ENCODE measurements around the gene TPRG1.

TPRG1 gene

DNA sequence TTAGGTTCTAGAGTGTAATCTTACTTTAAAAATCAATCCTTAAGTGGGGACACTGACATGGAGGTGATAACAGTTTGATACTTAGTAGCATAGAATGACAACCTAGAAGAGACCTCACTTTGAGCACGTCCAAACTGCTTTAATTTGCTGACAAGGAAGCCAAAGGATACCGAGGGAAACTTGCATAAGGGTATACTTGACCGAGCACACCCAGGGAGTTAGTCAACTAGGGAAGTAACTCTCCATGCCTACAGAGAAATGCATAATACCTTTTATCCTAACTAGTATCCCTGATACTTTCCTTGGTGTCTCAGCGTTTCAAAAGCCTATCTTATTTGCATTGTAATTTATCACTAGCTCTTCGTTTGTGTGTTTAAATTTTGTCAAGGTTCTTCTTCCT lies 5.5 kb upstream of the TPRG1 start:
- FAIRE-seq = no peak

DNA sequence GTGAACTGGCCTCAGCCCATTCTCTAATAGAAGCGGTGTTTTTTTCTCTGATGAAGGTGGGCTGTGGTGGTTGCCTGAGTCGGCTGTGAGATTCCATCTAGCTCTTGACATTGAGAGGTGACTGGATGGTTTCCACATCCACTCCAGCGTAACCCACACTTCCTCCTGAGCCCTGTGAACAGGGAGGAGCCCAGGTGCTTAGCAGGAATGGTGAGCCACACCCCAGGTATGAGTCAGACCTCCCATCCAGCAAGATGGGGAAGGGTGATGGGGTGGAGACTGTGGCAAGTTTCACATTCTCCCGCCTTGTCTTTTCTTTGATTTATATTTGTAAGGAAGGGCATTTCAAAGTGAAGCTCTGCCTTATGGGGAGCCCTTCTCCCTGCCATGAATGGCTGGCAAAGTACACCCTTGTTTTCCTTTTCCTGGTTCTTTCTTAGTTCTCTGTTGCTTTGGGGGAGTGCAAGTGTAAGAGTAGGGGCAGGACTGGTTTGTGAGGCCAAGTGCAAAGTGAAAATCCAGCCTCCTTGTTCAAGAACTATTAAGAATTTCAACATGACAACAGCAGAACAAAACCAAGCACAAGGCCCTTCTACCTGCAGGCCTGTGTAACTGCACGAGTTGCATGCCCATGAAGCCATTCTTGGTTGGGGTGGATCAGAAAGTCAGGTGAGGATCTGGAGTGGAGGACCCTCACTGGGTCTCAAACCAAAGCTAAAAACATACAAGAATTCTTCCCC lies 4.6 kb upstream of the TPRG1 start:
- FAIRE-seq = no peak

DNA sequence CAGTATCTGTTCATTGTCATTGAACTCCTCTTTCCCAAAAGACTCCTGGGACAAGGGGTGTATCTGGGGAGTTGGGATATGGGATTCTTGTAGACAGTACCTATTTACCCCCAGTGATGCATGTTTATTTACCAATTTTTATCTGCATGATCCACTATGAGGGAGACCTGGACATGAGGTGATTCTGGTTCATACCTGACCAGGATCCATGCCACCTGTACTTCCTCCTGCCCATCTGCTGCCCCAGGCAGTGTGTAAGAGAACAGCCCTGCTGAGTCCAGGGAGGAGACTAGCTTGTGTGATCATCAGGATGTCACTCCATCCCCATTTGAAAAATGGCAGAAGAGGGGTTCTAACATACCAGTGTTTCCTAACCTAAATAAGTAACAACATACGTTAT lies 3.1 kb upstream of the TPRG1 start:
- FAIRE-seq = no peak

DNA sequence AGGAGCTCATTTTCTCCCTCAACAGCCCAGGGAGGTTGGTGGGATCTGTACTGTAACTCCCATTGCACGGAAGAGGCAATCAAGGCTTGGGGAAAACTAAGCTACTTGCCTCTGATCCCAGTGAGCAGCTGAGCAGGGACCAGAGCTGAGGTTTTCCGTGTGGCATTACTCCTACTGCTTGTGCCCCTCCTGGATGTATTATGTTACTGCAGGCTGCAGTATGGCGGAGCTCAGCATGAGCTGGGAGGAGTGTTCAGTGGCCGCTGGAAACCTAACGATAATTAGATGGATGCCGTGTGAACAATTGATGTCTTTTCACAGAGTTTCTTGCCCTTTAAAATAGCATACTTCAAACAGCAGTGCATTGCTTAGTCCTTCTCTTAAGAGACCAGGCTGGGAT lies 2.0 kb upstream of the TPRG1 start:
- FAIRE-seq = no peak

DNA sequence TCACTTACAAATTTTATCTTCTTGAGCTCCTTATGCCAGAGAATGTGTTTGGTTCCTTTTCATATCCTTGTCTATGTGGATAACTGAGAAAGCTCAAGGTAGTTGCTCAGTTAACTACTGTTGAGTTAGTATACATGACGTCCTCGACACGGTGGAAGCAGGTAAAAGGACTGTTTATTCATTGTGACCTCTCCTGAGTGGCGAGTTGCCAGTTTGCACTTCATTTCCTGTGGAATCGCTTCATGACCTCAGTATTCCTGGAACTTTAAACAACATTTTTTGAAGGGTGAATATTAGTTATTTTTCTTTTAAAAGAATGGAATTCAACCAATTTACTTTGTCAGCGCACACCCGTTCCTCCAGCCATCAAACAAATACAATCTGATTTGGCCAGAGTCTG lies 1.2 kb upstream of the TPRG1 start:
- FAIRE-seq = no peak

DNA sequence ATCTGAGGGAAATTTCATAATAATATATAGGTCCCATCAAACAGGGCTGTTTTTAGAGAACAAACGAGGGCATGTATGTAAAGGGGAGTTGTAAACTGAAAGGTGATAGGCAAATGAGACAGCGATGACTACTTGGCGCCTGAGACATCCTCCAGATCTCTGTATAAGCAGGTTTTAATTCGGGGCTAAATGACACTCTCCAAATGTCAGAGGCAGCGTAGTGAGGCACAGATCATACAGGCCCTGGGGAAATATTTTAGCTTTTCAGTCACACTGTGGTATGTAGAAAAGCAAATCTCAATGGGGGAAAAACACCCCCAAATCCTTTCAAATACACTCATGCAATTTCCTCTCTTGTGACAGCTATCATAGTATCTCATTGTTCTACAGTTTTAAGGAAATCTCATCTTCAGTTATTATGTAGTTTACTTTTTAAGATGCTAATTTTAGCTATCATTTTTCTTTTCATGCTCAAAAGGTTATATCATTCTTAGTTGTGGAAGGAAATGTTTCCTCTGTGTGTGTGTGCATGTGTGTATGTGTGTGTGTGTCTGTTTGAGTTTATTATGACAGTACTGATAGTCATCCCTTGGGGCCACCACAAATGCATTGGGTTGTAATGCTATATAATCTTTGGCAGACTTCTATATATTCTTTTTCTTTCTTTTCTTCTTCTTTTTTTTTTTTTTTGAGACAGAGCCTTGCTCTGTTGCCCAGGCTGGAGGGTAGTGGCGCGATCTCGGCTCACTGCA lies 1.1 kb downstream of the TPRG1 start:
- no peak for FAIRE-seq

DNA sequence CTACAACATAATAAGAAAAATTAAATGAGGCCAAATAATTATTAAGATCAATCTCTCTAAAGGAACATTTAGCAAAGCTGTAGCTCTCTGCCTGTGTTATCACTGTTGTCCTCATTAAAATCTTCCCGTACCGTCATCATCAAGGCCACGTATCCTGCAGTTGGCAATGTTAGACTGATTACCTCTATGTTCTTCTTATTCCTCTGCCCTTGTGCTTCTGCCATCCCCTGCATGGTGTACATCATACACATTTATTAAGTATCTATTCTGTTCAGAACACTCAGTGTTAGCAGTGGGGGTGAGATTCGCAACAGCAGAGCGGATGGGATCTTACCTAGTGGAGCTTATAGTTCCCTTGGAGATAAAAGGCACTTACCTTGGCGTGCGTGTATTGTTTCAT lies 12.8 kb downstream of the TPRG1 start:
- no peak for FAIRE-seq

DNA sequence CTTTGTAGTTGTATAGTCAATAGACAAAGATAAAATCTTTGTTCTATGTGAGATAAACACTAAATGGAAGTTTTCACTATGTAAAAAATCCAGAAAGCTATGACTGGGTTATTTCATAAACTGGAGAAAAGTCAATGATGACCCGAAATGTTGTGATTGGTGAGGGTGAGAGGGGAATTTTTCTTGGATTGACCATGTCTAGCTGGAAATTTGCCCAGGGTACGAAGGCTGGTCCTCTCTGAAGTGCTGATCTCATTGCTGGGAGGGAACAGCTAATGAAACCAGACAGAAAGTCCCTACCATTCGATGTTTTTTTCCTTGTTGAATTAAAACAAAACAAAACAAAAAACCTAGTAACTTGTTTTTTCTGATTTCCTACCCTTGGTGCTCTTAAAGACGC lies 14.3 kb downstream of the TPRG1 start:
- FAIRE-seq = no peak

DNA sequence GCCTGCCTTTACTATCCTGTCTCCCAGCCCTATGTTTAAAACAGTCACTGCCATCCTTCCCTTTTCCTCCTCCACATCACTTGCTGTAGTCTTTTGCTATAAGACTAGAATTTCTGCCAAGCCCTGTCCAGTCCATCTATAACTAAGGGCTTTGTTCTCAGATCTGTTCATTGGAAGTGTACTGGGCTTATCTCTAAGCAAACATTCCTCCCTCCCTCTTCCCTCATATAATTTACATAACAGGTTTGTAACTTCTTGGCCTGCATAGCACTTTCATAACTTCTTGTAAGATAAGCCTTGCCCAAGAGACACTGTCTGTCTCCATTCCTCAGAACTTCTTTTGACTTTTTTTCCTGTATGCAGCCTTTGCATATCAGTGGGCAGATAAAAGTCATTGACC lies 16.7 kb downstream of the TPRG1 start:
- no peak for FAIRE-seq

DNA sequence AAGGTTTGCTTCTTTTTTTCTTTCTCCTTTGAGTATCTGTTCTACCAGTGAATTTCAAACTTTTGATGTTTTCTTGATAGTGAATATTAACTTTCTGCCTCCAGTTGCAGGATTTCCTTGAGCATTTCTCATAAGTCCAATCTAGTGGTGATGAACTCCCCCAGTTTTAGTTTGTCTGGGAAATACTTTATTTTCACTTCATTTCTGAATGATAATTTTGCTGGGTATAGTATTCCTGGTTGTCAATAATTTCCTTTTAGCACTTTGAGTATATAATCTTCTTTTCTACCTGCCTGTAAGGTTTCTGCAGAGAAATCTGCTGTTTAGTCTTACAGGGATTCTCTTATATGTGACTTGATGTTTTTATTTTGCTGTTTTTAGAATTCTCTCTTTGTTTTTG lies 21.0 kb downstream of the TPRG1 start:
- no peak for FAIRE-seq

DNA sequence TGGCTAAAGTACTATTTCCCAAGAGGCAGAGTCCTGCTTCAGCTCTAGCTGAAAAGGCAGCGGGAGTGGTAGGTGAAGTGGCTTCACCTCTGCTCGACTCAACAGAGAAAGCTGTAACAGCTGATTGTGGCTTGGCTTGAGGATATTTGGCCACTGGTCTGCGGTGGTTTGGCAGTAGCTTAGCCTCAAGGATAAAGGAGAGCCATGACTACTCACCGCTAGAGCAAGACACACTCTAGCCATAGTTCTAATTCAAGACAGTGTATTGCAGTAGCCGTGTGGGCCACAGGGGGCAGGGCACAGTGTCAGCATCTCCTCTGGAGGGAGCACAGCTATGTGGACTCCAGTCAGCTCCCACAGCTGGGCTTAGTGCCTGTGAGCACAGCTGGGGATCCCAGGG lies 23.5 kb downstream of the TPRG1 start:
- no peak for FAIRE-seq

DNA sequence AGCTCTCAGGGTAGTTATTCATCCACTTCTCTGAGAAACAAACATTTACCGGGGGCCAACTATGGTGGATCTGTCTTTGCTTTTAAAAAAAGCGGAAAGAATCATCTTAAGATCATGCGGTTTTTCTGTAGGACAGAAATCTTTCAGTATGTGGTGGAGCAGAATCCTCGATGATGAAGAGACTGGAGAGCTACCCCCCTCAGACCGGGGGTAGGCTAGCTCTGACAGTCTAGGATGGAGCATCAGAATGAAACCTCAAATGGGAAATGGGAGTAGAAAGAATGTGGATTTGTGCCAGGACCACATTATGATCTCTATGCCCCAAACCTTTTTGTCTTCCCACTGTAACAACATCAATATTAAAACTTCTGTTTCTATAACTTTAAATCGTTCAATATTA lies 30.3 kb downstream of the TPRG1 start:
- FAIRE-seq = no peak

DNA sequence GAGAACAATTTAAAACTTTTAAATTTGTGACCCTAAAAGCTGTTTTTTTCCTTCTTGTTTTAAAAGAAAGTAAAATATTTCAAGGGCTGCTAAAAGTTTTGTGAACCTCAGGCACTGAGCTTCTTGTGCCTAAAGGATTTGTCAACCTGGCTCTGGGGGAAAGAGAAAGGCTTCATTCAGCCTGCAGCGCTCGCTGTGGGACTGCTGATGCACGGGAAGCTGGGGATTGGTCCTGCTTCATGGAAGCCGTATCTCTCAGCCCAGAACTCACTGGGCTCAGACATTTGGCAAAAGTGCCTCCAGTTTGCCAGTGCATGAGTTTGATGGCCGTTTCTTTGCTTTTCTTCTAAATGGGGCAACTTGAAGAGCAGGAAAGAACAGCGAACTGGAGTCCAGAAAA lies 30.8 kb downstream of the TPRG1 start:
- no peak for FAIRE-seq

DNA sequence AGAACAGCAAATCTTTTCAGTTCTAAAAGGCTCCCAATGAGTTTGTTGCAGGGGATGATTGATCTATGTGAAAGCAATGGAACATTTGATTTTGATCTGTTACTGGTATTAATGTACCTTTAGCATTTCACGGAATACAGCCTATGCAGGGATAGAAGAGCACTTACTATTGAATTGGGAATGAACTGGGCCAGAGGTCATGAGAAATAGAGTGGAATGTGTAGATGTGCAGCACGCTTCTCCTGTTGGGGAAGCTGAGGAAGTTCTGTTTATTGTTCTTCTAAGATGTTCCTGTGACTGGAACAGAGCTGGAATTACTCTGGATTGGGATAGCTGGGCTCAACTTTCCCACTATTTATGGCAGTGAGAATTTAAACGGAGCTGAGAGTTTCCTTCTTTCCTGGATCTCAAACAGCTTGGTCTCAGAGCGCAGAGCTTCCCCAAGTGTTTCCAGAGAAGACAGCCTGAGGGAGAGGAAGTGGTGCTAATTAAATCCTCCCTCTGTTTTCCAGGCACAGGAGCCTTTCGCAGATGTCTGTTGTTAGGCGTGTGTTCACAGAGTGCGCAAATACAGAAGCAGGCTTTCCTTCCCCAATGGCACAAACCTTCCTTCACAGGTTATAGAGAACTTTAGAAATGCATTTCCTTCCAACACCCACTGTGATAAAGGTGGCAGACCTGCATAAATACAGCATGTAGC lies 32.5 kb downstream of the TPRG1 start:
- FAIRE-seq = no peak

DNA sequence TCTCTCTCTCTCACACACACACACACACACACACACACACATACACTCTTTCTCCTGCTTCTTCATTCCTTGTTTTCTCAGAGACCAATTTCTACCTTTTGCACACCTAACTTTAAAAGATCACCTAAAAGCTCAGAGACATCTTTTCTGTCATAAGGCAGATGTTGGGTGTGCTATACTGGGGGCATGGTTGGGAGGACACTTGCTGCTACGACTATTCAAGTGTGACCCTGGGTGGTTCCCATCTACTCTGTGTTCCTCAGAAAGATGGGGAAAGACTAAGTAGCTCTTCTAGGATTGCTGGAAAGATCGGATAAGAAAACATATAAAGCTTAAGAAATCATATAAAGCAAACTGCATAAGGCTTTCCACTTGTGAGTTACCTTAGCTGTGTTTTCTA lies 33.2 kb downstream of the TPRG1 start:
- no peak for FAIRE-seq

DNA sequence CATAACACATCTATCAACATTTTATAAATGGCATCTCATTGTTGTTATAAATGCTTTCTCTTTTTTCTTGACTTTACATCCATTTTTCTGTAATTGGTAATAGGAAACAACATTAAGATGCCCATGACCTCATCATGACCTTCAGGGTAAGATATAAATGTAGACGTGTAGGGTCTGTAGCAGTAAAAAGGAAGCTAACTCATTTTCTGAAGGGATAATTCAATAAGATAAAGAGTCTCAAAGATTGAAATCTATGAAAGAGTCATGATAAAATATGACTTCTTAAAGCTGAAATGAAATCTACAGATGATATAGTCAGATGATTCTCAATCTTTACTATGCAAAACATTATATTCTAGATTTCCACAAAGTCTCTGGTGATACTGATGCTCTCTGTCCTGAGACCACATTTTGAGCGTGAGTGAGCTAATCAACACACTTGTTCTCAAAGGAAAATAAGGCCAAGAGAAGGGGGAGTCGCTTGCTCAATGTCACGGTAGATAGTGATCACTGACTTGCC lies 38.5 kb downstream of the TPRG1 start:
- no peak for FAIRE-seq

DNA sequence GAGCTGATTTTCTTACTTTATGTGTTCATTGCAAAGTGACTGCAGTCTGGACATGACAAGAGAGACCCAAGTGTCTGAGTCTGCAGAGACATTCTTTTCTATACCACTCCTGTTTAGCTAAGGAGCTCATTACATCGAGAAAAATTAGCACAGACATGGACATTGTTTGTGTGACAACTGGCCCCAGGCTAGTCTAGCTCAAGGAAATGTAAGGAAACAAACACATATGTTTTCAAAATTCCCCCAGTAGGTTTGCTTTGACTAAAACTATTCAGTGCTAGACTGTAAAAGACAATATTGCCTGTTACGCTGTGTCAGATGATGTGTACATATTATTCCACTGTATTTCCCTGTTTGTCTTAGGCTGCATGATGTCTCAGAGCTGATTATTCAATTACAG lies 40.9 kb downstream of the TPRG1 start:
- FAIRE-seq = no peak

DNA sequence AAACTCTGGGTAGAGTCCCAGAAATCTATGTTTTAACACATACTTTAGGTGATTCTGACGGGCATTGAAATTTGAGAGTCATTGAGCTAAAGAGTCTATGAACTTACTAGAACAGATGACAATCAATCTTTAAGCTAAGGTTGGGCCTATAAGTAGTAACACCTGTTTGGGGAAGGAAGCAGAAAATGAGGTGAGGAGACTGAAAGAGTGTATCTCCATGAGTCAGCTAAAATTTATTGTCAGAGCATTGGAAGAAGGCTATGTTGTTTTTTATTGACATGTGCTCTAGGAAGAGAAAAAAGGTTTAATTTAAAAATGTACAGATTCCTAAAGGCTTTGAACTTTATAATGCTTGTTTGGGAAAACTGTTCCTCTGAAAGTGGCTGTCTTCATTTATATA lies 42.9 kb downstream of the TPRG1 start:
- no peak for FAIRE-seq

DNA sequence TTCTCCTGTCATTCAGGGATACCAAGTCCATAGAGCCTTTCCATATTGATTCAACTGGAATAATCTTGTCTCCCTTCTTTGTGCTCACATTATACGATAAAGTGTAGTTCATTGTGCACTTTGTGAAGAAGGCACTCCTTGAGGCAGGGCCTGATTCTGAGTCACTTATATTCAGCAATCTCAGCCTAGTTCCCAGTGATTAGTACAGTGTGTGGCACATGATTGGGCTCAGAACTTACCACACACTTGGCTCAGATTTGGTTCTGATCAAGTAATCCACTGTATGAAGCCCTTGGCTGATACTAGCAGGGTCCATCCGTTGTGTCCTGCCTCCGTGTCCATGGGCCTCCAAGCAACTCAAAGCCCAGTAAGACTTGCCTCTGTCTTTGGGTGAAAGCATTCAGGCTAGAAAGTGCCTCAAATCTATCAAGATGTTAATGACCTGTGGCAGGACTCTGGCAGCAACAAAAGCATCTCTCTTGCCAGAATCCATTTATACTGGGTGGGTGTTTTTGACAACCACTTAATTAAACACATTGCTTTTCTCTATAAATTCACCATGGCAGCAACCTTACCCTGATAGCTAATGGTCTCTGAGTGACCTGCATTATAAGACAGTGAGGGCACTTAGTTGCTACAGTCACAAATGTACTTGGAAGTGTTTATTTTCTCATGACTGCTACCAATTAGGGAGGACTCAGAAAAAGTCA lies 51.3 kb downstream of the TPRG1 start:
- FAIRE-seq = no peak

DNA sequence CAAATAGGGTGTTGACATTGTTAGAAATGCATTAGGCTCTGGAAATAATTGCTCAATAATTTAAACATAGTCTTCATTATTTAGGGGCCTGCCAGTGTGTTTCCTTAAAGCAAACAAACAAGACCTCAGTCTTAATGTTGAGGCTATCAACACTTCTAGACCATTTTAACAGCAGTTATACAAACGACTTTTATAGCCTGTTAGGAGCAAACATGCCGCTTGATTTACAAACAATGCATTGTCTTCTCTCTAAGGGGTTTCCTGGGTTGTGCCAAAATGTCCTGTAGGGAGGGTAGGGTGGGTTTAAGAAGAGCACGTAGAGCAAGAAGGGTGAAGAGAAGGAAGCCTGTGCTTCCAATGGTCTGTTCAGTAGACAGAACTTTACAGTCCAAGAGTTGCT lies 53.7 kb downstream of the TPRG1 start:
- FAIRE-seq = no peak

DNA sequence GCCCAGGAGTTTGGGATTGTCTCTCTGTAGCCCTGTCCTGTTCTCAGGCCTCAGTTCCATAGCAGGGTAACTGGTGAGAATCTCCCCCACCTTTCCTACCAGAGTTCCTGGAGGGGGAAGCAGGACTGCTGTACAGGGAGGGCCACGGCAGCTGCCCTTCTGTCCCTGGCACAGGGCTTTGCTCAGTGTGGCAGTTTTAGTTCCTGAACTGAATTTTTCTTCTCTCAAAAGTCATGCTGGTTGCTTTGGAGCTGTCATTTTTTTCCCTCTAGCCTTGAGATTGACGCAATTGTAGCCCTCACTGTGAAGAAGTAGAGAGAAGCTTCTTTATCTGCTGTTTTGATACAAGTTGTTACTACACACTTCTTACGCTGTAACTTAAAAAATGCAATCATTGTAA lies 55.5 kb downstream of the TPRG1 start:
- no peak for FAIRE-seq

DNA sequence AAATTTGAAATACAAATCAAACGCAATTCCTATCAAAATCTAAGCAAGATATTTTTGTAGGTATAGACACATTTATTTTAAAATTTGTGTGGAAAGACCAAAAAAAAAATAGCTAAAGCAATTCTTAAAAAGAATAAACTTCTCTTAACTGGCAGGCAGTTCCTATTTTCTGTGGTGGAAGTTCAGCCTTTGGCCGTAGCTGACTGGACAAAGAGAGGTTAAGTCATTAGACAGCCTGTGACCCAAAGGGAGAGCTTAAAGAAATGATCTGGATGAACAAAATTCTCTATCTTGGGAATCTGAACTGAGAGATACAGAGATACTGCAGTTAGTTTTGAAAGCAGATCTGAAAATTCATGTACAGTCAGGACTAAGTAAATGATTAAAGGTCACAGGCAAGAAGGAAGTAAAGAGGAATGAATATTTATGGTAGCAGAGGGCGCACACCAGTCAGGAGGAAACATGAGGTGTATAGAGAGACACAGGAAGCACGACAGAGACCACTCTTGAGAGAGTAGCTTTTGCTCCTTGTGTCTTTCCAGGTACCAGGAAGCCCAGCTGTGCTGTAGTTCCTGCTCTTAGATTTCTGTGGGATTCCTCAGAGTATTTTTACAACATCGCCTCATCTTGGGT lies 57.5 kb downstream of the TPRG1 start:
- no peak for FAIRE-seq

DNA sequence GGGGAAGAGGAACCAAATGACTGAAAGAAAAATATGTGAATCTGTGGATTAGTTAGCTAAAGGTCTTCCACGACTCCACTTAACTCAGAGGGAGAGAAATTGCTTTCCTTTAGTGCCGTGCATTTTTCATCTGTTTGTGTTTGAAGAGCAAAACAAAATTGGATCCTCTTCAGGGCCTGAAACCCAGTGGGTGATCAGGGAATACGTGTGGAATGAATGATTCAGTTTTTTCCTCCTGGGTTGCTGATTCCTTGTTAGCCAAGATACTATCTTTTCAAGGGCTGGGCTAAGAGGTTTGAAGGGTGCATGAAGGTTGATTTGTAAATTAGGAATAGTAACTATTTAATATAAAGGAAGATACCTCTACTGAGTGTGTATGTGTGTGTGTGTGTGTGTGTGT lies 61.0 kb downstream of the TPRG1 start:
- FAIRE-seq = no peak

All from G401.6 (cell line).